Thymus (tissue), 11 donors: Measurements from ENCODE around the gene CTNNA3. TPM values are rescaled to one million over a fixed set of nuclear protein-coding genes. Genes with fewer than 3 reads are reported as not detected.

Experiments used
- DNase-seq, 9 donors: peaks; one replicate each; pipeline ENCODE4 v3.0.0-alpha.2; 2013; ENCODE audit warnings: low spot score in 9 of 9, low read depth in 6 of 9, missing footprints in 1 of 9
- H3K27ac ChIP-seq, 2 donors: one replicate each; pipeline ENCODE4 v1.5.1; 2013; ENCODE audit warnings: control low read depth in 1 of 2, low read depth in 1 of 2, low read length in 1 of 2, mild to moderate bottlenecking in 1 of 2, moderate library complexity in 1 of 2
- H3K27me3 ChIP-seq, 2 donors: one replicate each; pipeline ENCODE4 v1.5.1; 2013; ENCODE audit warnings: low read length in 1 of 2; ENCODE audit not compliant: control insufficient read depth in 2 of 2, insufficient read depth in 1 of 2
- H3K36me3 ChIP-seq, 2 donors: one replicate each; pipeline ENCODE4 v1.5.1; 2013; ENCODE audit warnings: low read length in 1 of 2, mild to moderate bottlenecking in 1 of 2, moderate library complexity in 1 of 2; ENCODE audit not compliant: control insufficient read depth in 2 of 2, insufficient read depth in 2 of 2
- H3K4me1 ChIP-seq, 2 donors: one replicate each; pipeline ENCODE4 v1.5.1; 2013; ENCODE audit warnings: low read length in 2 of 2; ENCODE audit not compliant: control insufficient read depth in 2 of 2, insufficient read depth in 2 of 2
- H3K4me3 ChIP-seq, 2 donors: one replicate each; pipeline ENCODE4 v1.5.1; 2013; ENCODE audit warnings: low read length in 2 of 2, control low read depth in 1 of 2, mild to moderate bottlenecking in 1 of 2
- H3K9me3 ChIP-seq, 2 donors: one replicate each; pipeline ENCODE4 v1.5.1; 2013; ENCODE audit warnings: low read length in 1 of 2, mild to moderate bottlenecking in 1 of 2; ENCODE audit not compliant: control insufficient read depth in 2 of 2, insufficient read depth in 1 of 2
- WGBS: extraction: QIAGEN DNeasy Blood & Tissue Kit; methylation state at CpG from one replicate; pipeline ENCODE4 v1.1.7; 2013; 5-methylcytosine and 5-hydroxymethylcytosine counted together
- polyA plus RNA-seq: library from polyadenylated mRNA; stranded (reverse); fragments of 200-250 nt; gene quantifications from one replicate; pipeline ENCODE4 v1.2.3, GENCODE V29; 2013
- total RNA-seq: library from RNA; stranded (reverse); fragments of 120-200 nt; gene quantifications from one replicate; pipeline ENCODE4 v1.2.4, GENCODE V29; 2013
- donor health status: healthy.

CTNNA3 gene
- total and polyA plus RNA-seq, 2 donors = 0.27 to 0.28 TPM

DNA sequence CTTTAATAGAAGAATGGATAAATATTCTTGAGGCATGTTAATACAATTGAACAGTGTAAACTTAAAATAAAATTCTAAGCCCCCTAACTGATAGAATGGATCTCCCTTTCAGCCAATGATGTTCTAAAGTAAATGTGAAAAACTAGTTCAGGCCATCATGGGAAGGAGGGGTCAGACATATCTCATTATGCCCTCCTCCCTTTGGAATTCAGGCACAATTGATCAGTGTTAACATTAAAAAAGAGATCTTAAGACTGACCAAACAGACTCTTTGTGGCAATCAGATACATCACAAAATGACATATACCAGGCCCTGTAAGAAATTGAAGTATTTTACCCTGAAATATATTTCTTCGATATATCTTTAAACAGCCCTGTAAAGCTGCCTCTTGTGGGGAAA lies 1453.1 kb downstream of the CTNNA3 start:
- no peaks in the 10 kb centered on the region for H3K4me1 ChIP-seq
- H3K36me3 ChIP-seq = no peaks in the 10 kb centered on the region
- H3K27ac ChIP-seq = no peak overlapping the region
- no peaks in the 10 kb centered on the region for H3K27me3 ChIP-seq
- WGBS = 95% methylated on average over 1 of the region's 1 CpG
- H3K4me3 ChIP-seq = no peak overlapping the region
- peaks cover 0 to 28% of the 10 kb centered on the region in 2 donors for H3K9me3 ChIP-seq
- no peak for DNase-seq

DNA sequence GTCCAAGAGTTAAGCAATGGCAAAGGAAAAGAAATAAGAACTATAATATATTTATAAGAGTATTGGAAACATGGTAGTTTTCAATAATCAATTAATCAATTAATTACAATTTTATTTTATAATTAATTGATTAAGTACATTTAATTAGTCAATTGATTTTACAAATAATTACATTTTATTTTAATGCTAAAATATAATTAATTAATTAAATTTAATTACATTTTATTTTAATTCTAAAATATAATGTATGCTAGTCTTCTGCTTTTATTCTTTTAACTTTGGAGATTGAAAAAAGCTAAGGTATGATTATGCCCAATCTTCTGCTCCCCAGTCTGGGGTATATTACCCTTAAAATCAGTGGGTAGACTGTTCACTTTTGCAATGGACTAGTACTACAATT lies 1456.9 kb downstream of the CTNNA3 start:
- DNase-seq = no peak
- no peak overlapping the region for H3K4me3 ChIP-seq
- H3K36me3 ChIP-seq = no peaks in the 10 kb centered on the region
- no peak overlapping the region for H3K27ac ChIP-seq
- no peaks in the 10 kb centered on the region for H3K27me3 ChIP-seq
- peaks cover 0 to 3% of the 10 kb centered on the region in 2 donors for H3K9me3 ChIP-seq
- no peaks in the 10 kb centered on the region for H3K4me1 ChIP-seq

- Histone ChIP-seq H3K4me1 (no peaks in the 10 kb centered on the region), H3K9me3 (no peaks in the 10 kb centered on the region), H3K27me3 (no peaks in the 10 kb centered on the region), H3K27ac (no peak overlapping the region), H3K4me3 (no peak overlapping the region), H3K36me3 (no peaks in the 10 kb centered on the region)
- DNase-seq = no peak
- WGBS = 87% methylated on average over 2 of the region's 2 CpGs
These were observed 1457.7 kb downstream of the CTNNA3 start for GRCh38 chr10:66238343-66238742.

DNA sequence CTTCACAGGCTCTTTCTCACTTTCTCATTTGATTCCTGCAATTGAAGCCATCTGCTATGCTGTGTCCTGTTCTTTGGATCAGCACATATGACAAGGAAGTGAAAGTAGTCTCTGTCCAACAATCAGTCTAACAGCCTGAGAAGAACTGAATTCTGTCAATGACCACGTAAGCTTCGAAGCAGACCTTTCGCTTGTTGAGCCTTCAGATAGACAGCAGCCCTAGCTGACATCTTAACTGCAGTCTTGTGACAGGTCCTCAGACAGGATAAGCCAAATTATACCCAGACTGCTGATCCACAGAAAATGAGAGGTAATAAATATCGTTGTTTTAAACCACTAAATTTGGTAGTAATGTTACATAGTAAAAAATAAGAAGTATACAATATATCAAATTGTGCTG lies 1461.1 kb downstream of the CTNNA3 start:
- Histone ChIP-seq H3K36me3 (no peaks in the 10 kb centered on the region), H3K27me3 (no peaks in the 10 kb centered on the region), H3K9me3 (peaks cover 0 to 7% of the 10 kb centered on the region in 2 donors), H3K4me1 (no peaks in the 10 kb centered on the region), H3K27ac (no peak overlapping the region), H3K4me3 (no peak overlapping the region)
- no peak for DNase-seq
- WGBS = 95% methylated on average over 4 of the region's 4 CpGs

DNA sequence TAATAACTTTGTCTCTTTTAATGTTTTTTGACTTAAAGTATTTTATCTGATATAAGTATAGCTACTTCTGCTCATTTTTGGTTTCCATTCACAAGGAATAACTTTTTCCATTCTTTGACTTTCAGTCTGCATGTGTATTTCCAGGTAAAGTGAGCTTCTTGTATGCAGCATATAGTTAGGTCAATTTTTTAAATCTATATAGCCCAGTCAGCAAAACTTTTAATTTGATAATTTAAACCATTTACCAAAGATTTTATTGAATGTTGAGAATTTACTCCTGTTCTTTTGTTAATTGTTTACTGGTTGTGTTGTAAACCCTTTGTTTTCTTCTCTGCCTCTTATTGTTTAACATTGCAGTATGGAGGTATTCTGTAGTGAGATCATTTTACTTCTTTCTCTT lies 1467.1 kb downstream of the CTNNA3 start:
- no peaks in the 10 kb centered on the region for H3K36me3 ChIP-seq
- no peak for DNase-seq
- peaks cover 0 to 7% of the 10 kb centered on the region in 2 donors for H3K9me3 ChIP-seq
- H3K27ac ChIP-seq = no peak overlapping the region
- no peaks in the 10 kb centered on the region for H3K27me3 ChIP-seq
- no peaks in the 10 kb centered on the region for H3K4me1 ChIP-seq
- no peak overlapping the region for H3K4me3 ChIP-seq

DNA sequence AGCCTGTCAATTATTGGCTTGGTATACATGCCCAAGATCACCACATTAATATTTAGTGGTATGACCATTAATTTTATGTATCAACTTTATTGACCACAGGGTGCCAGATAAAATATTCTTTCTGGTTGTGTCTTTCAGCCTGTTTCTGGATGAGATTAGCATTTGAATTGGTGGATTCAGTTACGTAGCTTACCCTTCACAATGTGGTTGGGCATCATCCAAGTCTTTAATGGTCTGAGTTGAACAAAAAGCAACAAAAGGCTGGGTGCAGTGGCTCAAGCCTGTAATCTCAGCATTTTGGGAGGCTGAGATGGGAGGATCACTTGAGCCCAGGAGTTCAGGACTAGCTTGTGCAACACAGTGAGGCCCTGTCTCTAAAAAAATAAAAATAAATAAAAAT lies 1472.3 kb downstream of the CTNNA3 start:
- Histone ChIP-seq H3K27me3 (no peaks in the 10 kb centered on the region), H3K4me3 (no peak overlapping the region), H3K9me3 (no peaks in the 10 kb centered on the region), H3K36me3 (no peaks in the 10 kb centered on the region), H3K27ac (no peak overlapping the region), H3K4me1 (no peaks in the 10 kb centered on the region)
- 90% methylated on average over 1 of the region's 1 CpG for WGBS
- DNase-seq = no peak

DNA sequence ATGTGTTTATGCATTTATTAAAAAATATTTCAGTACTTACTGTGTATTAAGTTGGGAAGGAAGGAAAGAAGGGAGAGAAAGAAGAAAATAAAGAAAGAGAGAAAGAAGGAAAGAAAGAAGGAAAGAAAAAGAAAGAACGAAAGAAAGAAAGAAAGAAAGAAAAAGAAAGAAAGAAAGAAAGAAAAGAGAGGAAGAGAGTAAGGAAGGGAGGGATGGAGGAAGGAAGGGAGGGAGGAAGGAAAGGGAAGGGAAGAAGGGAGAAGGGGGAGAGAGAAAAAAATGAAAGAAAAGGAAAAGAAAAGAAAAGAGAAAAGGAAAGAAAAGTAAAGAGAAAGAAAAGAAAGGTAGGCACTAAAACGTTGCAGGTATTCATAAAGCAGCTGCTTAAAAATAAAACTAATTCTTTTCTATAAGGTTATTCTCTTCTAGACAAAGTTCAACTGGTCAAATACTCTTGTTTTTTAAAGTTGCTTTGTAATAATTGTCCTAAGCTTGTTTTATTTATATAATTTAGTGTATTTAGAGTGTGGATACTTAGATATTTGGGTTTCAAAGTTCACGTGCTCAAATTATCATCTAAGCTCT lies 1473.4 kb downstream of the CTNNA3 start:
- 87% methylated on average over 3 of the region's 3 CpGs for WGBS

GRCh38 chr10:66218981-66219587 lies 1476.9 kb downstream of the CTNNA3 start:
- H3K4me3 ChIP-seq = no peak overlapping the region
- no peaks in the 10 kb centered on the region for H3K27me3 ChIP-seq
- H3K27ac ChIP-seq = no peak overlapping the region
- 90% methylated on average over 5 of the region's 5 CpGs for WGBS
- H3K9me3 ChIP-seq = no peaks in the 10 kb centered on the region
- no peak for DNase-seq
- H3K36me3 ChIP-seq = no peaks in the 10 kb centered on the region
- no peaks in the 10 kb centered on the region for H3K4me1 ChIP-seq

More for the DNA sequence above, 1473.4 kb downstream of the CTNNA3 start:
- no peak for DNase-seq
- Histone ChIP-seq H3K27me3 (no peaks in the 10 kb centered on the region), H3K27ac (no peak overlapping the region), H3K4me3 (no peak overlapping the region), H3K36me3 (no peaks in the 10 kb centered on the region), H3K4me1 (no peaks in the 10 kb centered on the region), H3K9me3 (no peaks in the 10 kb centered on the region)

DNA sequence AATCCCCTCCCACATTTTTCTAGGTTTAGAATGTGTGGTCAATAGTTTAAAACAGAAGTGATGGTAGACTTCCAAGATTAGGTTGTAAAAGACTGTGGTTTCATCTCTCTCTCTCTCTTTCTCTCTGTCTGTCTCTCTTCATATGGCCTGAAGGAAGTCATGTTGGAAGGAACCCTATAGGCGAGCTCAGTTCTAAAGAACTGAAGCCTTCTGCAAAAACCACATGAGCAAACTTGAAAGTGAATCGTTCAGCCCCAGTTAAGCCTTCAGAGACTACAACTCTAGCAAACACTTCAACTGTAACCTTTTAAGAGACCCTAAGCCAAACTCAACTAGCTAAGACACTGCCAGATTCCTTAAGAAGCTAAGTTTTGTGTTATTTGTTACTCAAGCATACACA lies 1477.7 kb downstream of the CTNNA3 start:
- H3K36me3 ChIP-seq = no peaks in the 10 kb centered on the region
- H3K4me3 ChIP-seq = no peak overlapping the region
- no peak overlapping the region for H3K27ac ChIP-seq
- WGBS = 89% methylated on average over 2 of the region's 2 CpGs
- no peaks in the 10 kb centered on the region for H3K9me3 ChIP-seq
- no peaks in the 10 kb centered on the region for H3K4me1 ChIP-seq
- DNase-seq = no peak
- no peaks in the 10 kb centered on the region for H3K27me3 ChIP-seq
